Activated T-helper 1 cell treated with anti-CD3 and anti-CD28 coated beads, Interleukin-12 subunit alpha, Interleukin-12 subunit beta, Interleukin-2, Interleukin-4 antibody, amounts not matched to agents 30 ng/mL and 10 ng/mL and 1 ng/mL, durations not matched to agents 14 hours and 24 hours and 36 hours (primary cell): ENCODE data around the gene CD300E. TPM values are rescaled to one million over a fixed set of nuclear protein-coding genes. Genes with fewer than 3 reads are reported as not detected.

Source experiments
- DNase-seq: peaks from one replicate; pipeline ENCODE4 v3.0.0; 2021; ENCODE audit warnings: low spot score
- H3K27ac Mint-ChIP-seq: one replicate; pipeline ENCODE4 v1.8.0; 2021; ENCODE audit warnings: mild to moderate bottlenecking, mixed read lengths
- H3K27me3 Mint-ChIP-seq: one replicate; pipeline ENCODE4 v1.8.0; 2022; ENCODE audit warnings: mild to moderate bottlenecking, moderate library complexity, mixed read lengths; ENCODE audit not compliant: insufficient read depth
- H3K36me3 Mint-ChIP-seq: one replicate; pipeline ENCODE4 v1.8.0; 2021; ENCODE audit warnings: low read depth, mixed read lengths
- H3K4me1 Mint-ChIP-seq: one replicate; pipeline ENCODE4 v1.8.0; 2021; ENCODE audit warnings: low read depth, mixed read lengths
- H3K4me3 Mint-ChIP-seq: one replicate; pipeline ENCODE4 v1.8.0; 2021; ENCODE audit warnings: mild to moderate bottlenecking, moderate library complexity, mixed read lengths
- H3K9me3 Mint-ChIP-seq: one replicate; pipeline ENCODE4 v1.8.0; 2021; ENCODE audit warnings: mixed read lengths
- intact Hi-C: fragments of 100-400 bp; cut with micrococcal nuclease; formaldehyde crosslinking; loops from one replicate; pipeline ENCODE4 v1.15.1; 2024
- total RNA-seq: library from RNA; stranded (reverse); gene quantifications from 2 replicates; pipeline ENCODE4 v1.2.3, GENCODE V29; 2022

The CD300E gene
- not detected in 2 replicates for total RNA-seq

GRCh38 chr17:74623693-74624093 lies at the start of gene CD300E:
CD300E (minus strand) TSS chr17:74623738; CDS start chr17:74623621, 117 bp downstream.
- Mint-ChIP-seq H3K4me3 (no peak within 1 kb of the TSS), H3K27ac (no peak within 1 kb of the TSS), H3K36me3 (no peaks in the 10 kb centered on the region), H3K9me3 (no peaks in the 10 kb centered on the region), H3K4me1 (no peaks in the 10 kb centered on the region), H3K27me3 (peaks cover 42% of the 10 kb centered on the region)
- DNase-seq, result no peak
- intact Hi-C loops, result no loop called here

- DNase-seq, result peak; percentile 67
- no peak overlapping the region for H3K27ac Mint-ChIP-seq
- H3K36me3 Mint-ChIP-seq, result peaks cover 2% of the 10 kb centered on the region
- H3K9me3 Mint-ChIP-seq, result peaks cover 9% of the 10 kb centered on the region
- intact Hi-C loops, result loop anchor here (5.0 kb wide), 1 partner anchor 66 kb away; the partner anchor contains the start of gene RAB37
- peaks cover 65% of the 10 kb centered on the region for H3K27me3 Mint-ChIP-seq
- no peak overlapping the region for H3K4me3 Mint-ChIP-seq
- H3K4me1 Mint-ChIP-seq, result no peaks in the 10 kb centered on the region
Measured at GRCh38 chr17:74671031-74671771, 47.7 kb upstream of the CD300E start.

- intact Hi-C loops, result loop anchor here (5.0 kb wide), 1 partner anchor 67 kb away; the partner anchor contains the start of gene RAB37
- Mint-ChIP-seq H3K9me3 (peaks cover 9% of the 10 kb centered on the region), H3K27ac (no peak overlapping the region), H3K27me3 (peaks cover 65% of the 10 kb centered on the region), H3K4me3 (no peak overlapping the region), H3K4me1 (no peaks in the 10 kb centered on the region), H3K36me3 (peaks cover 2% of the 10 kb centered on the region)
- no peak for DNase-seq
Measured at GRCh38 chr17:74670329-74670728, 46.8 kb upstream of the CD300E start.

- no peak for DNase-seq
- Mint-ChIP-seq H3K4me3 (no peak overlapping the region), H3K4me1 (no peaks in the 10 kb centered on the region), H3K27me3 (peaks cover 57% of the 10 kb centered on the region), H3K9me3 (no peaks in the 10 kb centered on the region), H3K27ac (no peak overlapping the region), H3K36me3 (no peaks in the 10 kb centered on the region)
- intact Hi-C loops, result no loop called here
Measured at GRCh38 chr17:74663561-74663960, 40.0 kb upstream of the CD300E start.

GRCh38 chr17:74659889-74660288 lies 36.4 kb upstream of the CD300E start:
- Mint-ChIP-seq H3K4me1 (peaks cover 8% of the 10 kb centered on the region), H3K27ac (no peak overlapping the region), H3K27me3 (peaks cover 59% of the 10 kb centered on the region), H3K4me3 (no peak overlapping the region), H3K36me3 (no peaks in the 10 kb centered on the region), H3K9me3 (no peaks in the 10 kb centered on the region)
- DNase-seq, result no peak
- intact Hi-C loops, result no loop called here

- Mint-ChIP-seq H3K27ac (no peak overlapping the region), H3K36me3 (no peaks in the 10 kb centered on the region), H3K9me3 (no peaks in the 10 kb centered on the region), H3K4me3 (no peak overlapping the region), H3K4me1 (peaks cover 8% of the 10 kb centered on the region), H3K27me3 (peaks cover 58% of the 10 kb centered on the region)
- intact Hi-C loops, result no loop called here
- DNase-seq, result no peak
Measured at GRCh38 chr17:74658620-74659019, 35.1 kb upstream of the CD300E start.

GRCh38 chr17:74654742-74655141 lies 31.2 kb upstream of the CD300E start:
- H3K27me3 Mint-ChIP-seq, result peaks cover 58% of the 10 kb centered on the region
- H3K4me3 Mint-ChIP-seq, result no peak overlapping the region
- no peak for DNase-seq
- H3K27ac Mint-ChIP-seq, result no peak overlapping the region
- peaks cover 8% of the 10 kb centered on the region for H3K4me1 Mint-ChIP-seq
- no peaks in the 10 kb centered on the region for H3K36me3 Mint-ChIP-seq
- no peaks in the 10 kb centered on the region for H3K9me3 Mint-ChIP-seq
- intact Hi-C loops, result no loop called here

- DNase-seq, result no peak
- peaks cover 55% of the 10 kb centered on the region for H3K27me3 Mint-ChIP-seq
- H3K9me3 Mint-ChIP-seq, result no peaks in the 10 kb centered on the region
- H3K36me3 Mint-ChIP-seq, result no peaks in the 10 kb centered on the region
- H3K27ac Mint-ChIP-seq, result no peak overlapping the region
- intact Hi-C loops, result no loop called here
- H3K4me1 Mint-ChIP-seq, result peaks cover under 1% of the 10 kb centered on the region
- no peak overlapping the region for H3K4me3 Mint-ChIP-seq
Measured at GRCh38 chr17:74652020-74652419, 28.5 kb upstream of the CD300E start.

GRCh38 chr17:74649909-74650308 lies 26.4 kb upstream of the CD300E start:
- Mint-ChIP-seq H3K27ac (no peak overlapping the region), H3K4me3 (no peak overlapping the region), H3K4me1 (no peaks in the 10 kb centered on the region), H3K27me3 (peaks cover 61% of the 10 kb centered on the region), H3K36me3 (no peaks in the 10 kb centered on the region), H3K9me3 (no peaks in the 10 kb centered on the region)
- no peak for DNase-seq
- intact Hi-C loops, result no loop called here

GRCh38 chr17:74647871-74648672 lies 24.5 kb upstream of the CD300E start:
- no peaks in the 10 kb centered on the region for H3K9me3 Mint-ChIP-seq
- H3K27me3 Mint-ChIP-seq, result peaks cover 66% of the 10 kb centered on the region
- no peak overlapping the region for H3K4me3 Mint-ChIP-seq
- DNase-seq, result no peak
- H3K36me3 Mint-ChIP-seq, result no peaks in the 10 kb centered on the region
- H3K4me1 Mint-ChIP-seq, result no peaks in the 10 kb centered on the region
- no peak overlapping the region for H3K27ac Mint-ChIP-seq
- intact Hi-C loops, result no loop called here

GRCh38 chr17:74646231-74646630 lies 22.7 kb upstream of the CD300E start:
- Mint-ChIP-seq H3K27me3 (peaks cover 73% of the 10 kb centered on the region), H3K4me1 (peaks cover 5% of the 10 kb centered on the region), H3K27ac (no peak overlapping the region), H3K4me3 (no peak overlapping the region), H3K9me3 (no peaks in the 10 kb centered on the region), H3K36me3 (no peaks in the 10 kb centered on the region)
- intact Hi-C loops, result loop anchor here (1.0 kb wide), 1 partner anchor 267 kb away; no protein-coding TSS in a partner anchor
- DNase-seq, result no peak

- intact Hi-C loops, result no loop called here
- no peak overlapping the region for H3K27ac Mint-ChIP-seq
- no peak overlapping the region for H3K4me3 Mint-ChIP-seq
- H3K27me3 Mint-ChIP-seq, result peaks cover 75% of the 10 kb centered on the region
- peaks cover 7% of the 10 kb centered on the region for H3K4me1 Mint-ChIP-seq
- H3K9me3 Mint-ChIP-seq, result no peaks in the 10 kb centered on the region
- DNase-seq, result no peak
- no peaks in the 10 kb centered on the region for H3K36me3 Mint-ChIP-seq
Measured at GRCh38 chr17:74645010-74645409, 21.5 kb upstream of the CD300E start.

- intact Hi-C loops, result no loop called here
- H3K9me3 Mint-ChIP-seq, result no peaks in the 10 kb centered on the region
- peaks cover 13% of the 10 kb centered on the region for H3K4me1 Mint-ChIP-seq
- peaks cover 75% of the 10 kb centered on the region for H3K27me3 Mint-ChIP-seq
- no peaks in the 10 kb centered on the region for H3K36me3 Mint-ChIP-seq
- no peak for DNase-seq
- H3K27ac Mint-ChIP-seq, result no peak overlapping the region
- H3K4me3 Mint-ChIP-seq, result no peak overlapping the region
Measured at GRCh38 chr17:74644419-74644818, 20.9 kb upstream of the CD300E start.
